ENCODE measurements around the gene DRG2. TPM values are rescaled to one million over a fixed set of nuclear protein-coding genes. Genes with fewer than 3 reads are reported as not detected.

The DRG2 gene
- total and polyA plus RNA-seq, 4 donors: 28.6 to 41.3 (median 35.6) TPM

DNA sequence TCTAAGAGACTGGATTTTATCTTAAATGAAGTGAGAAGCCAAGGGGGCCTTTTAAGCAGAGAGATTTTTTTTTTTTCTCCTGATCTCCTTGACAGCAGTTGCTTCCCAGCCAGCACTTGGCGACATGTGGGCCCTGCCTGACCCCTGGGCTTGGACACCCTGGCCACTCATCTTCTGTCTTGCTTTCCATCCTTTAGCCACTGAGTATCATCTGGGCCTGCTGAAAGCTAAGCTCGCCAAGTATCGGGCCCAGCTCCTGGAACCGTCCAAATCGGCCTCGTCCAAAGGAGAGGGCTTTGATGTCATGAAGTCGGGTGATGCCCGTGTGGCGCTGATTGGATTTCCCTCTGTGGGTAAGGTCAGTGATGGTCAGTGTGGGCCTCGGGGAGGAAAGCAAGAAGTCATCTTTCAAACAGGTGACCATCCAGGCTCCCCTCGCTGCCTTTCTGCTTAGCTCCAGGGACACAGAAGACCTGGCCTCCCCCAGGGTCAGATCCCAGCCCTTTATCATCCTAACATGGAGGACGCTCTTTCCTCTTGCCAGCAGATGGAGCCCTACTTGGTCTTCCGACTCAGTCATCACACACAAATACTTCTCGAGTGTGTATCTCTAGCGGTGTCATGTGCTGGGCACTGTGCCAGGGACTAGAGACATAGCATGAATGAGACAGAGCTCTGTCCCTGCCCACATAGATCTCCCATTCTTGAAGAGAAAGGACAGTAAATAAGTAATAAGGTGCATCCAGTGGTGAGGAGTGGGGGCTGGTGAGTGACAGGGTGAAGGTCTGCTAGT, 6.1 kb downstream of the DRG2 start:
- peaks cover 7 to 43% (median 17%) of the 10 kb centered on the region in 4 donors for H3K36me3 ChIP-seq (ENCODE audit: control insufficient read depth in 4 of 4, insufficient read depth in 4 of 4, low read length in 4 of 4)
- H3K27me3 ChIP-seq (ENCODE audit: control insufficient read depth in 3 of 3, insufficient read depth in 3 of 3, low read length in 2 of 3): no peaks in the 10 kb centered on the region
- H3K9me3 ChIP-seq (ENCODE audit: control insufficient read depth in 4 of 4, insufficient read depth in 3 of 4, low read length in 3 of 4): peaks cover 0 to 2% (median 0%) of the 10 kb centered on the region in 4 donors
- no peak overlapping the region for H3K9ac ChIP-seq (ENCODE audit: insufficient read depth in 1 of 2, low read length in 2 of 2)
- 79 to 80% methylated on average over 15 of the region's 15 CpGs for WGBS, 2 donors
- ATAC-seq (ENCODE audit: insufficient read depth, low FRiP score) (no peak), DNase-seq (peak; percentile 35 to 55 (median 50))
- peaks cover 0 to 1% (median under 1%) of the 10 kb centered on the region in 5 donors for H3K4me1 ChIP-seq (ENCODE audit: control insufficient read depth in 5 of 5, insufficient read depth in 5 of 5, low read length in 5 of 5)
- H3K4me3 ChIP-seq: no peak overlapping the region
- no peak overlapping the region for H3K27ac ChIP-seq (ENCODE audit: low read depth in 1 of 2, low read length in 1 of 2)
- TF ChIP-seq, protein P1, sequence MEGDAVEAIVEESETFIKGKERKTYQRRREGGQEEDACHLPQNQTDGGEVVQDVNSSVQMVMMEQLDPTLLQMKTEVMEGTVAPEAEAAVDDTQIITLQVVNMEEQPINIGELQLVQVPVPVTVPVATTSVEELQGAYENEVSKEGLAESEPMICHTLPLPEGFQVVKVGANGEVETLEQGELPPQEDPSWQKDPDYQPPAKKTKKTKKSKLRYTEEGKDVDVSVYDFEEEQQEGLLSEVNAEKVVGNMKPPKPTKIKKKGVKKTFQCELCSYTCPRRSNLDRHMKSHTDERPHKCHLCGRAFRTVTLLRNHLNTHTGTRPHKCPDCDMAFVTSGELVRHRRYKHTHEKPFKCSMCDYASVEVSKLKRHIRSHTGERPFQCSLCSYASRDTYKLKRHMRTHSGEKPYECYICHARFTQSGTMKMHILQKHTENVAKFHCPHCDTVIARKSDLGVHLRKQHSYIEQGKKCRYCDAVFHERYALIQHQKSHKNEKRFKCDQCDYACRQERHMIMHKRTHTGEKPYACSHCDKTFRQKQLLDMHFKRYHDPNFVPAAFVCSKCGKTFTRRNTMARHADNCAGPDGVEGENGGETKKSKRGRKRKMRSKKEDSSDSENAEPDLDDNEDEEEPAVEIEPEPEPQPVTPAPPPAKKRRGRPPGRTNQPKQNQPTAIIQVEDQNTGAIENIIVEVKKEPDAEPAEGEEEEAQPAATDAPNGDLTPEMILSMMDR (IDR thresholded peaks at IDR 0.05; ENCODE audit: control extremely low read depth, extremely low read depth): no peak

DNA sequence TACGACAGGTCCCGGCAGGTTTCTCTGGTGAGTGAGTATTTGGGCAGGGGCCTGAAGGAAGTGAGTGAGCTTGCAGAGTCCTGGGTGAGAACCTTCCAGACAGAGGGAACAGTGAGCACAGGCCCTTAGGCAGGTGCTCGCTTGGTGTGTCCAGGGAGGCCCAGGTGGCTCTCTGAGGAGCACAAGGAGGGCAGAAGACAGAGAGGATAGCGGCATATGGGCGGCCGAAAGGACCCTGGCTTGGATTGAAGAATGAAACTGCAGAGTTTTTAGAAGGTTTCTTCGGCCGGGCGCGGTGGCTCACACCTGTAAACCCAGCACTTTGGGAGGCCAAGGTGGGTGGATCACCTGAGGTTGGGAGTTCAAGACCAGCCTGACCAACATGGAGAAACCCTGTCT, 6.7 kb downstream of the DRG2 start:
- DNase-seq: no peak
- Histone ChIP-seq H3K36me3 (ENCODE audit: control insufficient read depth in 4 of 4, insufficient read depth in 4 of 4, low read length in 4 of 4) (peaks cover 7 to 49% (median 22%) of the 10 kb centered on the region in 4 donors), H3K9me3 (ENCODE audit: control insufficient read depth in 4 of 4, insufficient read depth in 3 of 4, low read length in 3 of 4) (peaks cover 0 to 2% (median 0%) of the 10 kb centered on the region in 4 donors), H3K4me1 (ENCODE audit: control insufficient read depth in 5 of 5, insufficient read depth in 5 of 5, low read length in 5 of 5) (no peaks in the 10 kb centered on the region), H3K27me3 (ENCODE audit: control insufficient read depth in 3 of 3, insufficient read depth in 3 of 3, low read length in 2 of 3) (no peaks in the 10 kb centered on the region), H3K27ac (ENCODE audit: low read depth in 1 of 2, low read length in 1 of 2) (no peak overlapping the region), H3K9ac (ENCODE audit: insufficient read depth in 1 of 2, low read length in 2 of 2) (no peak overlapping the region), H3K4me3 (no peak overlapping the region)
- no peak for ATAC-seq (ENCODE audit: insufficient read depth, low FRiP score)
- 98 to 99% methylated on average over 10 of the region's 10 CpGs for WGBS, 2 donors
- TF ChIP-seq, protein P1 (IDR thresholded peaks at IDR 0.05; ENCODE audit: control extremely low read depth, extremely low read depth): no peak

DNA sequence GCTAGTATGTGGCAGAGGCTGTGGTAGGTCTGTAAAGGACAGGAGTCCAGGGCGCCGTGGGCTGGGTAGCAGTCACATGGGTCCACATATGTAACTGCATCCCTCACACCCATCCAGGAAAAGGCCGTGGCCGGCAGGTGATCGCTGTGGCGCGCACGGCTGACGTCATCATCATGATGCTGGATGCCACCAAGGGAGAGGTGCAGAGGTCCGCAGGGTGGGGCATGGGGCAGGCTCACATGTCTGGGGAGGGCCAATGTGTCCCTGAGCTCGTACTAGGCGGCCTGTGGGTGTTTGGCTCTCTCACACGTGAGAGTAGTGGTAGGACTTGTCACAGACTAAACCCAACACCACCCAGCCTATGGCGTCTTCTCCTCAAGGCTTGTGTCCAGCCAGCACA, 11.8 kb downstream of the DRG2 start:
- no peak for DNase-seq
- 94% methylated on average over 14 of the region's 14 CpGs for WGBS, 2 donors

More for the DNA sequence above, 11.8 kb downstream of the DRG2 start:
- Histone ChIP-seq H3K4me1 (ENCODE audit: control insufficient read depth in 5 of 5, insufficient read depth in 5 of 5, low read length in 5 of 5) (peaks cover 0 to 5% (median 0%) of the 10 kb centered on the region in 5 donors), H3K27ac (ENCODE audit: low read depth in 1 of 2, low read length in 1 of 2) (no peak overlapping the region), H3K36me3 (ENCODE audit: control insufficient read depth in 4 of 4, insufficient read depth in 4 of 4, low read length in 4 of 4) (peaks cover 7 to 72% (median 34%) of the 10 kb centered on the region in 4 donors), H3K9ac (ENCODE audit: insufficient read depth in 1 of 2, low read length in 2 of 2) (no peak overlapping the region), H3K27me3 (ENCODE audit: control insufficient read depth in 3 of 3, insufficient read depth in 3 of 3, low read length in 2 of 3) (no peaks in the 10 kb centered on the region), H3K9me3 (ENCODE audit: control insufficient read depth in 4 of 4, insufficient read depth in 3 of 4, low read length in 3 of 4) (no peaks in the 10 kb centered on the region), H3K4me3 (no peak overlapping the region)
- no peak for ATAC-seq (ENCODE audit: insufficient read depth, low FRiP score)
- TF ChIP-seq, protein P1 (IDR thresholded peaks at IDR 0.05; ENCODE audit: control extremely low read depth, extremely low read depth): no peak
